D341Med (cell line): ENCODE measurements around the gene TEX26.

Experiments
- DNase-seq: peaks from one replicate; pipeline ENCODE4 v3.0.0; 2012; ENCODE audit warnings: low spot score

Gene TEX26

GRCh38 chr13:30932481-30933353, at the start of gene TEX26:
Gene TEX26 (plus strand): TSS chr13:30932656. CDS start chr13:30932716, 60 bp downstream.
- DNase-seq, result peak; percentile 37

- DNase-seq, result no peak
Measured at GRCh38 chr13:30882996-30883766, 49.3 kb upstream of the TEX26 start.

- DNase-seq, result no peak
Measured at GRCh38 chr13:30884543-30884942, 47.9 kb upstream of the TEX26 start.

GRCh38 chr13:30889196-30889690, 43.2 kb upstream of the TEX26 start:
- no peak for DNase-seq

GRCh38 chr13:30892966-30893365, 39.5 kb upstream of the TEX26 start:
- DNase-seq, result no peak

DNA sequence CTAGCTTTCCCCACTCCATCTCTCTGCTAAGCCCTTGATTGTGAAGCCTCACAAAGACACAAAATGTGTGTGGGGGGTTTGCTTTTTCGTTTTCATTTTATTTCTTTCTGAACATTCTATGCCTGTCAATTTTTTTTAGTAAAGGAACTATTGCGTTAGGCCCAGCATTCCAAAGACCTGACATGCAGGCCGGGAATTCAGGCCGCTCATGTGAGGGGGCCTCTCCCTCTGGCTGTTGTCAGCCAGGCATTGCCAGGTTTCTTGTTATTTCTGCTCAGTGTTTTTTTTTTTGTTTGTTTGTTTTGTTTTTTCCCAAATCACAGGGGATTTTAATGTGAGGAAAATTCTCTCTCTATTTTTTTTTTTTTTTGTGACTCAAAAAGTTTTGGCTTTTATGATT, 36.7 kb upstream of the TEX26 start:
- DNase-seq, result no peak

- no peak for DNase-seq
Measured at GRCh38 chr13:30898070-30898469, 34.4 kb upstream of the TEX26 start.

- DNase-seq, result no peak
Measured at GRCh38 chr13:30898678-30899241, 33.7 kb upstream of the TEX26 start.

DNA sequence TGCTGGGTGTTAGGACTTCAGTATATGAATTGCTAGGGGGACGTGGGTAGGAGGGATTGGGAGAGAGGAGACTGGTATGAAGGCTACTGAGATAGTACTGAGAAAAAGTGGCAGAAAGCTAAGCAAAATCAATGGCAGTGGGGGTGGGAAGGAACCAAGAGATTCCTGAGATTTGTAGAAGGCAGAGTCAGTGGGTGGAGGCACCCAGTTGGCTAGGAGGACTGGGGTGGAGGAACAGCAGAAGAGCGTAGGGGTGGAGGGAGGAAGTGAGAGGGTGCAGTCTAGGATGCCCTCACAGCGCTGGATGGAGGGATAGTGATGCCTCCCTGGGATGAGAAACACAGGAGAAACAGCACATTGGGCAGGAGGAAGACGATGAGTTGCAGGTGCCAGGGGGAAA, 32.0 kb upstream of the TEX26 start:
- DNase-seq, result no peak

DNA sequence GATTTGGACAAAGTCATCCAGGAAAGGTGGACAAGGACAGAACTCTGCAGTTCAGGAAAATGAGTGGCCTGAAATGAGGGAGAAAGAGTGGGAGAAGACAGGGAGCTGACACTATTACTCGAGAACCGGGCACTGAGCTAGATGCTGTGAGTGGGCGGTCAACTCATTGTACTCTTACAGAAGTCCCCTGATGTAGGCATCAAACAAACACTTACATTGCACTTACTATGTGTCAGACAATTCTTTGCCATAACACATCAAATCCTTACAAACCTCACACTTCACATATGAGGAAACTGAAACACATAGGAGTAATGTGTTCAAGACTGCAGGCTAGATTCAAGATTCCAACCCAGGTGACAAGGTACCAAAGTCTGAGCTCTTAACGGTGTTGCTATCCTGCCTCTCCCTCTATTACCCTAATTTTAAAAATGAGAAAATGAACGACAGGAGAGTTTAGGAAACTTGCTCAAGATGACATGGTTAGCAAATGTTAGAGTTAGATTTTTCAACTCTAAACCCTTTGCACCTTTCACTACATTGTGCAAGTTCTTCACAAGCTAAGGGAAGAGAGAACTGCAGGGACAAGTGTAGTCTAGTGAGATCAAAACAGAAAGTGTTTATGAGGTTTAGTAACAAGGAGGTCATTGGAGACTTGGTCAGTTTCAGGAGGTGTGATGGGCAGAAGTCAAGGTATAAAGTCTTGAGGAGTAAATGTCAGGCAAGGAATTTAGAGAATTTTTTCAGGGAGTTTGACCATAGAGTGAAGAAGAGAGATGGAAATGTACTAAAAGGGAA, 31.3 kb upstream of the TEX26 start:
- no peak for DNase-seq

DNA sequence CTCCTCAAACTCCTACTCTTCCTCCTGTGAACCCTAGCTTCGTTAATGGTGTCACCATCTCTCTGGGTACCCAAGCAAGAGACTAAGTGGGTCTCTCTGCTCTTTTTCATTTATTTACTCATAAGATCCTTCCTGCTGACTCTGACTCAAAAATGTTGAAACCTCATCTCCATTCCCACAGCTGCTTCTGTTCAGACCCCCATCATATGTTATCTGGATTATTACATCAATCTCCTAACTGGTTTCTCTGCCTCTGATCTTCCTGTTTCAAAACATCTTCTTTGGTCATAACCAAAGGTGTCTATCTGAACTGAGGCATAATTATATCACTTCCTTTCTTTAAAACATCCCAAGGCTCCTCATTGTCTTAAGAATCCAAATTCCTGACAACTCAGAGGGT, 28.4 kb upstream of the TEX26 start:
- no peak for DNase-seq

DNA sequence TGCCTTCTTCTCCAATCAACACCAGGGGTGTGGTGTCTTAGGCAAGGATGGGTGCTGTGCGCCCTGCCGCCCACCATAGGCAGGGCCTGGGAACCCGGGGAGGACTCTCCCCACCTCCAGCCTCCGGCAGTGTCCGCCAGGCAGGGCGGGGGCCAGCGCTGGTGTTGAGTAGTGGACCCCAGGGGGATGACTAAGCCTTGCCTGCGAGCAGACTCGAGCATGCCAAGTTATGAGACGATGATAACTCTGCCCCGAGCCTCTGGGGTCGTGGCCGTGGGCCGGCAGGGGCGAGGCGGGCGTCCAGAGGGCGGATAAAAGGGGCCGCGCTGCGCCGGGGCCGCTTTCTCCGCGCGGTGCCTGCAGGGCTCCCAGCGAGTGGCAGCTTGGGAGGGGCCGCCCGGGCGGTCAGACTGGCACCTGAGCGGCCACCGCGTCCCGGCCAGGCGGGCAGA, 26.5 kb upstream of the TEX26 start, which contains the start of gene MEDAG:
MEDAG (plus strand) TSS at position 340 of the 452 bp plus-strand sequence. CDS start 245 bp downstream, outside the sequence.
- DNase-seq, result no peak

- no peak for DNase-seq
Measured at GRCh38 chr13:30906411-30907051, 25.9 kb upstream of the TEX26 start.

DNA sequence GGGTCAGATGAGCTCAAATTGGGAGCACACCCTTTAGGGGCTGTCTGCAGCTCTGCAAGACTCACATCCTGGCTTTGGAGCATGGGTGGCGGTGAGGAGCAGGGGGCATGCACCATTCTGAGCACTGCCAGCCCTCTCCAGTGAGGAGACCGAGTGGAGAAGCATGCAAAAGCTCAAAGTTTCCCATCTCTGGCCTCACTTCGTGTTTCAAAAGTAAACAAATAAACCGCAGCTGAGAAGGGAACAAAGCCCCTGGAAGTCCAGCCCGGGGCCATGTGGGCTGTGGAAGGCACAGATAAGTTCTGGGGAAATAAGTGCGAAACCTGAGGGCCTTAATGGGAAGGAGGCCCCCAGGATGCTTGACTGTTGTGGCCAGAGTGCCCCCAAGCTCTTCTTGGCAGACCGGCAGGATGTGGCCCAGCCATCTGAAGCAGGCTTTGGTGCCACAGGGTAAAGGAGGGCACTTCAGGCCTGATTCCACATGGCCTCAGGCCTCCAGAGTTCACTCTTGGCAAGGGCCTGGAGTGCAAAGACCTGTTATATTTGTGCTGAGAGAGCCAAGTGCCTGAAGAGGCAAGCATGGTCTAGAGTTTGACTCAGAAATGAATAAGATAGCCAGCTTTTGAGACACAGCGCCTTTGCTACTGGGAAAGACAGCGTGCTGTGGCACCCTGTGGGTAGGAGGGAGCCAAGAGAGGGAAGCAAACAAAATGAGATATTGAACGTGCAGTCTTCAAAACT, 25.2 kb upstream of the TEX26 start:
- no peak for DNase-seq

DNA sequence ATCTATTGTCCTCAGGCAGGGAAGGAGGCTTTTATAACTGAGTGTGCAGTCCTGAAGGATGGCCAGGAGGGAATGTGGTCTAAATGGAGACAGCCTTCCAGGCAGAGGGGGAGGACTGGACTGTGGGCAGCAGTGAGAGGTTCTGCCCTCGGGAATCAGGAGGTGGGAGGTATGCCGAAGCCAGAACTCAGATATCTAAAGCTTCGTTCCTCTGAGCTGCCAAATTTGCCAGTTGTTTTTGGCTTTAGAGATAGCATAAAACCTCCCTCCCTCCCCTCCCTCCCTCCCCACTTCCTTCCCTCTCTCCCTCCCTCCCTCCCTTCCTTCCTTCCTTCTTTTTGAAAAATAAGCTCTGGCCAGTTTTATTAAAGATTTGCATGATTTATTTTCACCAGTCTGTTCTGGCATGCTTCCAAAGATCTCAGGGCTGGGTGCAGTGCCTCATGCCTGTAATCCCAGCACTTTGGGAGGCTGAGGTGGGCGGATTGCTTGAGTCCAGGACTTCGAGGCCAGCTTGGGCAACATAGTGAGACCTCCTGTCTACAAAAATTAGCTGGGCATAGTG, 24.0 kb upstream of the TEX26 start:
- DNase-seq, result no peak

DNA sequence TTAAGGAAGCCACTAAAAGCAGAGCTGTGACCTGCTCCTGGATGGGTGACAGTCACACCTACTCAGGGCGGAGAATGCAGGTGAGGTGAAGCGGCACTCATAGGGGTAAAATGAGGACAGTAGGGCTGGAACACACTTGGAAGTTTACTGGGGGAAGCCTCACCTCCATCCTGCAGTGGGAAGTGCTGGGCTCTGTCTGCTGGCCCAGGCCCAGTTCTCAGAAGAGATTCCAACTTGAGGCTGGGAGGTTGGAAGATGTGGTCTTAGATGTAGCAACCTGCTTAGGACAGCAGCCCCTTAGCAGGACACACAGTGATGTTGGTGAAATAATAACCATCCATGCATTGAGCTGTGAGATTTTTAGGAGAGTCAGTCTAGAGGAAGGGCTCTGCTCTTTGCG, 21.8 kb upstream of the TEX26 start:
- DNase-seq, result no peak

- no peak for DNase-seq
Measured at GRCh38 chr13:30915691-30916541, 16.5 kb upstream of the TEX26 start.

DNA sequence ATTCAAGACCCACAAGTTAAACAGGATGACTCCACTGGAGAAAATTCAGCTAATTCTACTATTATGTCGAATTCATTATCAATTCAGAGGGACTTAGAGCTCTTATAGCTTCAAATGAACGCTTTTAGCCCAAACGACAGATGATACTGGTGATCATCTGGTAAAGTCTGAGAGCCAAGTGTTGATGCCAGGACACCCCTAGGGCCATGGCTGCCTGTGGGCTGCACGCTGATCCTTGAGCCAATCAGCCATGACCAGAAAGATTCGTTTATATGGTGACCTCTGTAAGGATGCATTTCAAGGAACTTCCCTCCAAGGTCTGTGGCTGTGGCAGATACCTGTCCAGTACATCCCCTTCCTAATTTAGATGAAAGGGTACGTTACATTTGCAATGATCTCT, 15.5 kb upstream of the TEX26 start:
- no peak for DNase-seq
